ENCODE data around the gene ZNF341.

The ZNF341 gene

GRCh38 chr20:33765099-33765498 is 33.3 kb downstream of the ZNF341 start:
- DNase-seq (ENCODE audit: insufficient read length) (no peak), FAIRE-seq (no peak)
- no peak for TF ChIP-seq TAF1 (IDR thresholded peaks at IDR 0.05; ENCODE audit: borderline replicate concordance, low read depth, low read length)
- no peak for TF ChIP-seq POLR2A (IDR thresholded peaks at IDR 0.05; ENCODE audit: low read depth, low read length)
- no peak for TF ChIP-seq POLR2AphosphoS5 (IDR thresholded peaks at IDR 0.05; ENCODE audit: low read depth, low read length)

GRCh38 chr20:33765592-33765991 is 33.8 kb downstream of the ZNF341 start:
- DNase-seq (ENCODE audit: insufficient read length) (no peak), FAIRE-seq (no peak)
- TF ChIP-seq POLR2AphosphoS5 (IDR thresholded peaks at IDR 0.05; ENCODE audit: low read depth, low read length): no peak
- no peak for TF ChIP-seq POLR2A (IDR thresholded peaks at IDR 0.05; ENCODE audit: low read depth, low read length)
- no peak for TF ChIP-seq TAF1 (IDR thresholded peaks at IDR 0.05; ENCODE audit: borderline replicate concordance, low read depth, low read length)

- TF ChIP-seq POLR2A (IDR thresholded peaks at IDR 0.05; ENCODE audit: low read depth, low read length) (no peak), POLR2AphosphoS5 (IDR thresholded peaks at IDR 0.05; ENCODE audit: low read depth, low read length) (no peak), TAF1 (IDR thresholded peaks at IDR 0.05; ENCODE audit: borderline replicate concordance, low read depth, low read length) (no peak)
- FAIRE-seq (no peak), DNase-seq (ENCODE audit: insufficient read length) (no peak)
Observed at GRCh38 chr20:33766686-33767085, 34.9 kb downstream of the ZNF341 start.

GRCh38 chr20:33767777-33768138 is 36.0 kb downstream of the ZNF341 start:
- TF ChIP-seq POLR2AphosphoS5 (IDR thresholded peaks at IDR 0.05; ENCODE audit: low read depth, low read length): no peak
- TF ChIP-seq TAF1 (IDR thresholded peaks at IDR 0.05; ENCODE audit: borderline replicate concordance, low read depth, low read length): no peak
- TF ChIP-seq POLR2A (IDR thresholded peaks at IDR 0.05; ENCODE audit: low read depth, low read length): no peak
- FAIRE-seq: no peak
- no peak for DNase-seq (ENCODE audit: insufficient read length)

- FAIRE-seq: no peak
Observed at GRCh38 chr20:33769043-33769442, 37.2 kb downstream of the ZNF341 start.

GRCh38 chr20:33770005-33770404 is 38.2 kb downstream of the ZNF341 start:
- FAIRE-seq (no peak), DNase-seq (ENCODE audit: insufficient read length) (no peak)
- TF ChIP-seq TAF1 (IDR thresholded peaks at IDR 0.05; ENCODE audit: borderline replicate concordance, low read depth, low read length): no peak
- TF ChIP-seq POLR2A (IDR thresholded peaks at IDR 0.05; ENCODE audit: low read depth, low read length): no peak
- no peak for TF ChIP-seq POLR2AphosphoS5 (IDR thresholded peaks at IDR 0.05; ENCODE audit: low read depth, low read length)

More at GRCh38 chr20:33769043-33769442, 37.2 kb downstream of the ZNF341 start:
- no peak for TF ChIP-seq POLR2A (IDR thresholded peaks at IDR 0.05; ENCODE audit: low read depth, low read length)
- TF ChIP-seq POLR2AphosphoS5 (IDR thresholded peaks at IDR 0.05; ENCODE audit: low read depth, low read length): no peak
- TF ChIP-seq TAF1 (IDR thresholded peaks at IDR 0.05; ENCODE audit: borderline replicate concordance, low read depth, low read length): no peak
- DNase-seq (ENCODE audit: insufficient read length): no peak

- DNase-seq (ENCODE audit: insufficient read length): no peak
- no peak for FAIRE-seq
- no peak for TF ChIP-seq POLR2A (IDR thresholded peaks at IDR 0.05; ENCODE audit: low read depth, low read length)
Observed at GRCh38 chr20:33771938-33772337, 40.1 kb downstream of the ZNF341 start.

- DNase-seq (ENCODE audit: insufficient read length) (no peak), FAIRE-seq (no peak)
- TF ChIP-seq POLR2AphosphoS5 (IDR thresholded peaks at IDR 0.05; ENCODE audit: low read depth, low read length): no peak
- no peak for TF ChIP-seq POLR2A (IDR thresholded peaks at IDR 0.05; ENCODE audit: low read depth, low read length)
- TF ChIP-seq TAF1 (IDR thresholded peaks at IDR 0.05; ENCODE audit: borderline replicate concordance, low read depth, low read length): no peak
Observed at GRCh38 chr20:33772439-33772838, 40.6 kb downstream of the ZNF341 start.

GRCh38 chr20:33773412-33774089 is 41.8 kb downstream of the ZNF341 start:
- TF ChIP-seq POLR2AphosphoS5 (IDR thresholded peaks at IDR 0.05; ENCODE audit: low read depth, low read length) (no peak), POLR2A (IDR thresholded peaks at IDR 0.05; ENCODE audit: low read depth, low read length) (no peak), TAF1 (IDR thresholded peaks at IDR 0.05; ENCODE audit: borderline replicate concordance, low read depth, low read length) (no peak)
- DNase-seq (ENCODE audit: insufficient read length) (no peak), FAIRE-seq (peak; percentile 83)

- FAIRE-seq (no peak), DNase-seq (ENCODE audit: insufficient read length) (no peak)
- no peak for TF ChIP-seq POLR2AphosphoS5 (IDR thresholded peaks at IDR 0.05; ENCODE audit: low read depth, low read length)
- TF ChIP-seq POLR2A (IDR thresholded peaks at IDR 0.05; ENCODE audit: low read depth, low read length): no peak
- no peak for TF ChIP-seq TAF1 (IDR thresholded peaks at IDR 0.05; ENCODE audit: borderline replicate concordance, low read depth, low read length)
Observed at GRCh38 chr20:33777816-33778215, 46.0 kb downstream of the ZNF341 start.

GRCh38 chr20:33781133-33781532 is 49.3 kb downstream of the ZNF341 start:
- TF ChIP-seq TAF1 (IDR thresholded peaks at IDR 0.05; ENCODE audit: borderline replicate concordance, low read depth, low read length): no peak
- no peak for TF ChIP-seq POLR2AphosphoS5 (IDR thresholded peaks at IDR 0.05; ENCODE audit: low read depth, low read length)
- no peak for TF ChIP-seq POLR2A (IDR thresholded peaks at IDR 0.05; ENCODE audit: low read depth, low read length)
- FAIRE-seq (no peak), DNase-seq (ENCODE audit: insufficient read length) (no peak)

- FAIRE-seq (no peak), DNase-seq (ENCODE audit: insufficient read length) (no peak)
- TF ChIP-seq TAF1 (IDR thresholded peaks at IDR 0.05; ENCODE audit: borderline replicate concordance, low read depth, low read length) (no peak), POLR2AphosphoS5 (IDR thresholded peaks at IDR 0.05; ENCODE audit: low read depth, low read length) (no peak), POLR2A (IDR thresholded peaks at IDR 0.05; ENCODE audit: low read depth, low read length) (no peak)
Observed at GRCh38 chr20:33781945-33782344, 50.1 kb downstream of the ZNF341 start.

Measured in GM12892 (cell line).